Neuron (in vitro differentiated cells): ENCODE measurements around the gene MTERF1.
A peak's percentile ranks its signal among the peaks of the same experiment; 100 is the strongest.

Source experiments
- H2AFZ ChIP-seq: one replicate; pipeline ENCODE4 v1.6.1; 2013; ENCODE audit warnings: low read depth, mild to moderate bottlenecking, inconsistent platforms, low read length, moderate library complexity
- H3K27me3 ChIP-seq: one replicate; pipeline ENCODE4 v1.6.1; 2013; ENCODE audit warnings: low read length; ENCODE audit not compliant: insufficient read depth
- H3K36me3 ChIP-seq: one replicate; pipeline ENCODE4 v1.6.1; 2013; ENCODE audit warnings: low read length; ENCODE audit not compliant: insufficient read depth
- H3K4me1 ChIP-seq: one replicate; pipeline ENCODE4 v1.6.1; 2013; ENCODE audit warnings: low read length; ENCODE audit not compliant: insufficient read depth
- H3K4me3 ChIP-seq: 2 replicates; pipeline ENCODE4 v1.5.1; 2013; ENCODE audit warnings: mild to moderate bottlenecking, low read length, moderate library complexity
- H3K9me3 ChIP-seq: one replicate; pipeline ENCODE4 v1.6.1; 2013; ENCODE audit warnings: low read length

The MTERF1 gene, protein sequence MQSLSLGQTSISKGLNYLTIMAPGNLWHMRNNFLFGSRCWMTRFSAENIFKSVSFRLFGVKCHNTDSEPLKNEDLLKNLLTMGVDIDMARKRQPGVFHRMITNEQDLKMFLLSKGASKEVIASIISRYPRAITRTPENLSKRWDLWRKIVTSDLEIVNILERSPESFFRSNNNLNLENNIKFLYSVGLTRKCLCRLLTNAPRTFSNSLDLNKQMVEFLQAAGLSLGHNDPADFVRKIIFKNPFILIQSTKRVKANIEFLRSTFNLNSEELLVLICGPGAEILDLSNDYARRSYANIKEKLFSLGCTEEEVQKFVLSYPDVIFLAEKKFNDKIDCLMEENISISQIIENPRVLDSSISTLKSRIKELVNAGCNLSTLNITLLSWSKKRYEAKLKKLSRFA

DNA sequence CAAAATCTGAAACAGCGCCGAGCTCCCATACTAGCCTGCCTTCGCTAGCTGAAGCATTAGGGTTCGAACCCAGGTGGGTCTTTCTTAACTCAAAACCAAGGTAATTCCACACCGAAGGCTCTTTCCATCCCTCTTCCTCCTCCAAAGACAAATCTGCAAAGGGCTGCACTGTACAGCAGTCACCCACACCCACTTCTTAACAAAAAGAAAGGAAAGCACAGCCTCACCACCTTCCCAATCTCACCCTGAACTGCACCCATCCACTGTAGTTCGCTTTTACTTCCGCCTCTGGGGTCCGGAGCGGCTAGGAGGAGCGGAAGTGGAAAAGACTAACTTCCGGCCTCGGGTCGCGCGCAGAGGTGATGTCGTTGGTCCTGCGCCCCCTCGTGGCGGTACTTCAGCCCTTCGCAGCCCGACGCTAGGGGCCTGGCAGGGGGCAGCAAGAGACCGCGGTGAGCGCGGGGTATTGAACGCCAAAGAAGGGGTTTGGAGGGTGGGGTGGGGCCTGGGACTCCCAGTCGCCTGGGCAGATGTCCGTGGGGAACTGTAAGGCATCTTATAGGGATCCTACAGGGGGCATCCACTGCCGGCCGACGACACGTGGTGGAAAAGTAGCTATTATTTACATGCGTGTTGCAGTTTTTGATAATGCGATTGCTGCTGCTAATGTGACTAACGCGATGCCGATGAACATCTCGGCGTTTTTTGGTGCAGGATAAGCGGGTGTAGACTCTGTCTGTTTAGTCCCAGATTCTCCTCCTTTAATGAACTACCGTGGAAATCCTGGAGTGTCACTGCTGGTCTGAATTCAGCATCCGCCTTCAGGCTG is at the start of gene MTERF1:
Gene MTERF1 (minus strand): TSS at position 290 of the 829 bp plus-strand sequence. CDS start 619 bp downstream, outside the sequence.
- peak within 1 kb of the TSS; percentile 66 for H2AFZ ChIP-seq
- peaks cover 7% of the 10 kb centered on the region for H3K36me3 ChIP-seq
- peak within 1 kb of the TSS; percentile 73 for H3K4me3 ChIP-seq
- no peaks in the 10 kb centered on the region for H3K9me3 ChIP-seq
- no peaks in the 10 kb centered on the region for H3K27me3 ChIP-seq
- peaks cover 13% of the 10 kb centered on the region for H3K4me1 ChIP-seq

DNA sequence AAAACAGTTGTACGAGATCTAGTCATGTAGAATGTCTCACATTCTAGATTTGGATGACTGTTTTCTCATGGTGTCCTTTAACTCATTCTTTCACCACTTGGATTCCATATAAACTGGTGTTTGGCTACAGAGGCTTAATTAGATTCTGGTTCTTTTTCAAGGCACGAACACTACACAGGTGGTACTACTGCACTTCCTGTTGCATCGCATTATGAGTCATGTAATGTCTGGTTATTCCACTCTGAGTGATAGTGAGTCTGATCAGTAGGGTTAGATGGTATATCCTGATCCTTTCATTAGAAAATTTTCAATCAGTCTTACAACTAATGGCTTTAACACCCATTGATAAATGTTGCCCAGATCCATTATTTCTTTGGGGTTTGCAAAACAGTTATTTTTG is 49.0 kb upstream of the MTERF1 start:
- H3K4me3 ChIP-seq = no peak overlapping the region

DNA sequence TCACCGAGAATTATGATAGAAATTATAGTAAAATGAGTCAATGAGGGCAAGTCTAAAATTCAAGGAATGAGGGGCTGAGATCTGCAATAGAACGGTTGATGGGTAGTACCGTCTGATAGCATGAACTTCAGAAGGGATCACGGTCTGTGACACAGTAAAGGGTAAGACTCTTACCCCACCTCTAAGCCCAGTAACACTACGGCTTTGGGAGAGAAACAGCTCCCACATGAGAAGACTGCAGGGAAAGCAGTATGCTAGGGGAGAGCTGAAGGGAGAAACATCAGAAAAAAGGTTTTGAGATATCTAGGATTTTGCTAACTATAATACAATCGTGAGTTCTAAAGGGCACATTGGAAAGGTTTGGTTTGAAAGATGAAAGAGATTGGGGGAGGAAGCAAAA is 47.4 kb upstream of the MTERF1 start:
- Histone ChIP-seq H3K36me3 (no peaks in the 10 kb centered on the region), H2AFZ (no peak overlapping the region), H3K4me3 (no peak overlapping the region), H3K9me3 (peaks cover 2% of the 10 kb centered on the region), H3K27me3 (no peaks in the 10 kb centered on the region), H3K4me1 (no peaks in the 10 kb centered on the region)

More for the DNA sequence above, 49.0 kb upstream of the MTERF1 start:
- Histone ChIP-seq H3K36me3 (no peaks in the 10 kb centered on the region), H2AFZ (no peak overlapping the region), H3K27me3 (no peaks in the 10 kb centered on the region), H3K9me3 (peaks cover 2% of the 10 kb centered on the region), H3K4me1 (no peaks in the 10 kb centered on the region)

DNA sequence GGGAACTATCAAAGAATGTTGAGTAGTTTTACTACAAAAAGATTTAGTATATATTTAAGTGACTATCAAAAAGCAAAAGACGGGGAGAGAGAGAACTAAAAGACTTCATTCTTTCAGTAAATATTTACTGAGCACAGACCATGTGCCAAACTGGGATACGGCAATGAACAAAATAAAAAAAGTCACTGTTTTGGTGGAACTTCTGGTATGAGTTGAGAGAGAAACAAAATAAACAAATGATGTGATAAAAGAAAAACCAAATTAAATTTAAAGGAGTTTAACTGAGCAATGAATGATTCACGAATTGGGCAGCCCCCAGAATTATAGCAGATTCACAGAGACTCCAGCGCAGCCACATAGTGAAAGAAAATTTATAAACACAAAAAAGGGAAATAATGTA is 42.4 kb upstream of the MTERF1 start:
- Histone ChIP-seq H3K4me3 (no peak overlapping the region), H2AFZ (no peak overlapping the region), H3K9me3 (peaks cover under 1% of the 10 kb centered on the region), H3K4me1 (no peaks in the 10 kb centered on the region), H3K36me3 (no peaks in the 10 kb centered on the region), H3K27me3 (no peaks in the 10 kb centered on the region)

DNA sequence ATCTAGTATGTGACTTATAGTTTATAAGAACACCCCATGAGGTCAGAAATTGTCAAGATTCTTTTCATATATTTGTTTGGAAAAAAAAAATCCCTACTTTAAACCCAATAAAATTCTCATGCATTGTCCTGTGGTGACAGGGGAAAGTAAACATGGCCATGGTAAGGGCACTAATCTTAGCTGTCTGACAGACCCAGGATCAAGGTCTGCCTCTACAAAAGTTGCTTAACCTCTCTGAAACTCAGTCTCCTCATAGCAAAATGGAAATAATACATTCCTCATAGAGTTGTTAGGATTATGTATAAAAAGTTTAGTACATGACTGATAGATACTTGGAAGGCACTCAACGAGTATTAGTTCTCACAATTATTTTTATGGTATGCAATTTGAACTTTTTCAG is 37.9 kb upstream of the MTERF1 start:
- Histone ChIP-seq H2AFZ (no peak overlapping the region), H3K36me3 (no peaks in the 10 kb centered on the region), H3K4me3 (no peak overlapping the region), H3K4me1 (no peaks in the 10 kb centered on the region), H3K27me3 (no peaks in the 10 kb centered on the region), H3K9me3 (no peaks in the 10 kb centered on the region)

DNA sequence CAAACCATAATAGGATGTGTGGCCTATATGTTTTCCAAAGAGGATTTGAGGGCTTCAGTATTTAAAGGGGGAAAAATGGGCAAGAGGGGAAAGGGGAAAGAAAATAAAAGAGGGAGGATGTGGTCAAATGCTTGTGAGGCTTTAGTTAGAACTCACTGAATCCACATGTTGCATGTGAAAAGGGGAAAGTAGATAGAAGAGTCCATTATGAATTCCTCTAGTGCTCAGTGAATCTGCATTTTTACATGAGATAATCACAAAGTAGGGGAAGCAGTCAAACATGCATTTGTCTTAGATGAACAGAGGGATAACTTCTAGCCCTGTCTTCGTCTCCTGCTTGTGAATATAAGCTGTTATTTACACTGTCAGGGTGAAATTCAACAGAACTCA is 35.5 kb upstream of the MTERF1 start:
- Histone ChIP-seq H3K4me3 (no peak overlapping the region), H2AFZ (no peak overlapping the region), H3K27me3 (no peaks in the 10 kb centered on the region), H3K9me3 (no peaks in the 10 kb centered on the region), H3K4me1 (no peaks in the 10 kb centered on the region), H3K36me3 (no peaks in the 10 kb centered on the region)

DNA sequence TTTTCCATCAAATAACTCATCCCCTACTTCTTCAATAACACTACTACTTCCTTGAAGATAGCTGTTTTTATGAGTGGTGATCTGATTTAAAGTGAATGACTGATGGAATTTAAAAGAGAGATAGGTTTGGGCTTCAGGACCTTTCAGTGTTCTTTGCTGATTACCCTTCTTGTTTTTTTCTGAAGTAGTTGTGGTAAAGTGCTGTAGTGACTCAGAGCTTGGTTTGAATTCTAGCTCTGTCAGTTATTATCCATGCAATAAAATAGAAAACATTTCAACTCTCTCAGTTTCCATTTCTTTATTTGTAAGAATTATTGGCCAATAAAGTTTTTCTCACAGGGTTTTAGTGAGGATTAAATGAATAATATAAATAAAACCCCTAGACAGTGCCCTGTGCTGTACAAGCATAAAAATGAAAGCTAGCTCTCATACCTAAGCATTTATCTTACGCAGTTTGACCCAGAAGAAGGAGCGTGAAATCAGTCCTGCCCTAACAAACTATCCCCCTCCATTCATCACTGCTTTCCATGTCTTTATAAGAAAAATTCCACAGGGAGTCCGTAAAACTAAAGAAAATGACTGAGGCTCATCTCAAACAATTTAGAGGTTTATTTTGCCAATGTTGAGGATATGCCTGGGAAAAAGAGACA is 35.0 kb upstream of the MTERF1 start:
- Histone ChIP-seq H3K9me3 (no peaks in the 10 kb centered on the region), H3K4me1 (no peaks in the 10 kb centered on the region), H2AFZ (no peak overlapping the region), H3K27me3 (no peaks in the 10 kb centered on the region), H3K4me3 (no peak overlapping the region), H3K36me3 (no peaks in the 10 kb centered on the region)

DNA sequence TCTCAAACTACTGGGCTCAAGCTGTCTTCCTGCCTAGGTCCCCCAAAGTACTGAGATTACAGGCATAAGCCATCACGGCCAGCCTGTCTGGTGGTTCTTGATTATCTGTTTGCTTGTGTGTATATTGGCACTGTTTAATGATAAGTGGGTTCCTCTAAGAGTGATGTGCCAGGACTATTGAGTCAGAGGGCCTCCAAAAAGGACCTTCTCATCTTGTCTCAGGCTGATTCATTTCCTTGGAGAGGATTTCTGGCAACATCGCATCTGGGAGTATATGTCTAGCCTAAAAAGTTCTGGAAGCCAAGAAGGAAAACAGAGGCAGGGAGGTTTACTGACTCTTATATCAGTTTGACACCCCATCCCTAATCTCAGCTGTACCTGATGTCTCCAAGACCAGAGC is 33.1 kb upstream of the MTERF1 start:
- H3K36me3 ChIP-seq = no peaks in the 10 kb centered on the region
- no peak overlapping the region for H2AFZ ChIP-seq
- H3K4me1 ChIP-seq = no peaks in the 10 kb centered on the region
- H3K9me3 ChIP-seq = no peaks in the 10 kb centered on the region
- H3K27me3 ChIP-seq = no peaks in the 10 kb centered on the region
- H3K4me3 ChIP-seq = no peak overlapping the region

DNA sequence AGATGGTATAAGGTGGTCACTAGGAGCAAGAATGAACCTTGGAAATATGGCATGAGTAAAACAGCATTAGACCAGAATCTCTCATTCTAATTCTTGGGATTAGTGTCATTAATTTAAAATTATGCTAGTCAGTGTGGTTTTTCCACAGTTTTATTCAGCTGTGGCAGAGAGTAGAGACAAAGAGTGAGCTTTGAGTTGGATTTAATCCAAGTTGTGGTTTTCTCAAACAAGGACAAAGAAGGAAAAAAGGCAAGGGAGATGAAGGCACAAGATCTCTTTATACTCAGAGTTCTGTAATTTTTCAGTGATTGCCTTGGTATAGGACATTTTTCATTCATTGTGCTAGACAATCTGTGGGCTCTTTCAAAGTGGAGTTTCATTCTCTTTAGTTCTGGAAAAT is 32.0 kb upstream of the MTERF1 start:
- Histone ChIP-seq H2AFZ (no peak overlapping the region), H3K4me1 (no peaks in the 10 kb centered on the region), H3K4me3 (no peak overlapping the region), H3K9me3 (no peaks in the 10 kb centered on the region), H3K36me3 (no peaks in the 10 kb centered on the region), H3K27me3 (no peaks in the 10 kb centered on the region)

DNA sequence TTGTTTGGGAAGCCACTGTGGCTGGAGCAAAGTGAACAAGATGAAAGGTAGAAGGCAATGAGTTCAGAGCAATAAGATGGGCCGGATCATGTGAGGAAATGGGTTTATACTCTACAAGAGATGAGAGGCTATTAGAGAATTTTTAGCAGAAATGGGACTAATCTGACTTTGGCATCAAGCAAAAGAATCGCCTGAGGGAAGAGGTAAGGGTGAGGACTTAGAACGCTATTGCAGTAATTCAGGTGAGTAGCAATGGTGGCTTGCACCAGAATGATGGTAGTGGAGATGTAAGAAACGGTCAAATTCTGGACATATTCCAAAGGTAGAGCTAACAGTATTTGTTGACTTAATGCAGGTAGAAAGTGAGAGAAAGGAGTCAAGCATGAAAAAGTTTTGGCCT is 30.6 kb upstream of the MTERF1 start:
- Histone ChIP-seq H3K9me3 (no peaks in the 10 kb centered on the region), H3K4me1 (no peaks in the 10 kb centered on the region), H3K4me3 (no peak overlapping the region), H2AFZ (no peak overlapping the region), H3K27me3 (no peaks in the 10 kb centered on the region), H3K36me3 (no peaks in the 10 kb centered on the region)

DNA sequence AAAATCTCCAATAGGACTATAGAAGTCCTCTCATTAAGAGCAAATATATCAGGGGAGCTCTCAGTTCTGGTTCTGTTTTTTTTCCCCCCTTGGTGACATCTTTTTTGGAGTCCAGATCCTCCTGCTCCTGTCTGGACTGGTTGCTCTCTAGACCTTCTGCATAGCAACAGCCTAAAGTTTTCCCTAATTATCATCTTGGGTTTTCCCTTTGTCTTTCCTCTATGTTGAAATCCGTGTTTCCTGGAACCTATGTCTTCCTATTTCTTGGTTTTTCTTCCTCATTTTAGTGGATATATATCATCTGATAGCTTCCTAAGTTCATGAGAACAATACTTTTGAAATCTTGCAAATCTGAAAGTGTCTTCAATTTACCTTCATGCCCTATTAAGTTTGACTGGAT is 29.7 kb upstream of the MTERF1 start:
- H3K9me3 ChIP-seq = no peaks in the 10 kb centered on the region
- no peak overlapping the region for H3K4me3 ChIP-seq
- no peak overlapping the region for H2AFZ ChIP-seq
- no peaks in the 10 kb centered on the region for H3K4me1 ChIP-seq
- H3K27me3 ChIP-seq = no peaks in the 10 kb centered on the region
- no peaks in the 10 kb centered on the region for H3K36me3 ChIP-seq

DNA sequence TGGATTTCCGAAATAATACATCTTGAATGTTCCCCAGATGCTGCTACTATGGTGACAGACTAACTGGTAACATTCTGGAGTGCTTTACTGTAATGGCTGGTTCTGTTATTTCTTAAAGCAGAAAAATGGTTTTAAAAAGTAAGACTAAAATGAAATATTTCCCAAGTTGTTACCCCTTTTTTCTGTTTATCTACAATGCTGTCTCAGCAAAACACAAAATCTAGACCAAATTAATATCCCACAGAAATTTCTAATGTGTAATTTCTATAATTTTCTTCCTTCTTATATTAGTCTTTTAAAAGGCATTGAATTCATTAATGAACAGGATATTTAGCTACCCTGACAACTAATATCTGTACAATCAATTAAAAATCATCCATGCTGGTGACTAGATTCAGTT is 19.1 kb upstream of the MTERF1 start:
- H2AFZ ChIP-seq = no peak overlapping the region
- no peaks in the 10 kb centered on the region for H3K9me3 ChIP-seq
- H3K36me3 ChIP-seq = no peaks in the 10 kb centered on the region
- H3K27me3 ChIP-seq = no peaks in the 10 kb centered on the region
- no peak overlapping the region for H3K4me3 ChIP-seq
- H3K4me1 ChIP-seq = peaks cover 4% of the 10 kb centered on the region
